Stimulated activated CD8-positive, alpha-beta memory T cell treated with anti-CD3 and anti-CD28 coated beads, Interleukin-7, amount 100 ng/mL, for 24 hours (primary cell): ENCODE measurements around the gene GNAS-AS1.
A peak's percentile ranks its signal among the peaks of the same experiment; 100 is the strongest.

Source experiments
- DNase-seq: peaks from one replicate; pipeline ENCODE4 v3.0.0-alpha.2; 2020; ENCODE audit warnings: low read depth

GNAS-AS1 gene

DNA sequence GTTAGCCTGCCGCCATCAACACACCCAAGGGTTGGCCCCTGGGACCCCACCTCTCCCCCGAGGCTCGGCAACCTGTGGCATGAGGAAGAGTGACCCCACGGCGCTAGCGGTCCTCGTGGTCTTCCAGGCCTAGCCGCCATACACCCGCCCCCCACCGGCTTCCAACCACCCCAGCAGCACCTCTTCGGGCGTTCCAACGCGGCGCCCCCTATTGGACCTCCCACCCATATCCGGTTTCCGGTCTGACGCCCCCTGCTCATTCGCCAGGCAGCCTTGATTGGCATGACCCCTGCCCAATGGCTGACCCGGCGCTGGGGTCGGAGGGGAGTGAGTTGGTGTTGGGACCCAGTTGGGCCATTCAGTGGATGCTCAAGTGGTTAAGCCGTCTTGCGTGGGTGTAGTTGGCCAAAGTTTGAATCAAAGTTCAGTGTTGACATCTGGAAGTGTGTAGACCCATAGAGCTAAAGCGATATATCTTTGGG, at the start of gene GNAS-AS1:
TSS of gene GNAS-AS1 (minus strand) at position 210 of the 482 bp plus-strand sequence.
- peak; percentile 68 for DNase-seq

GRCh38 chr20:58900397-58900796, 49.7 kb upstream of the GNAS-AS1 start:
- DNase-seq: no peak

DNA sequence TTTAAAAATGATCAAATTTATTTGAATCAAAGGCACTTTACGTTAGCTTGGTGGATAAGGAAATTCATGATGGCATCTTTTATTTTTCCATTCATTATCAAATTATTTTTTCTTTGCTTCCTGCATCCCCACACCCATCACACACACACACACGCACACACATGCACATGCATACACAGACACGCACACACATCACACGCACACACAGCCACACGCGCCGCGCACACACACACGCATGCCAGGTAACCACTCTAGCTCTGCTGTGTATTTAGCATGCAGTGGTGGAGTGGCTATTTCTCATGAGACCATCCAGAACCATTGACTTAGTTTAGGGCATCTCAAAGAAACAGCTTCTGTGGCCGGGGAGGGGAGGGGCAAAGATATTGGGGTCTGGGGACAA, 48.8 kb upstream of the GNAS-AS1 start:
- DNase-seq: no peak

- no peak for DNase-seq
Observed at GRCh38 chr20:58898629-58899408, 48.1 kb upstream of the GNAS-AS1 start.

- DNase-seq: no peak
Observed at GRCh38 chr20:58897488-58897887, 46.8 kb upstream of the GNAS-AS1 start.

GRCh38 chr20:58896820-58897219, 46.1 kb upstream of the GNAS-AS1 start:
- DNase-seq: no peak

- DNase-seq: no peak
Observed at GRCh38 chr20:58895448-58896180, 44.9 kb upstream of the GNAS-AS1 start.

- no peak for DNase-seq
Observed at GRCh38 chr20:58894652-58895447, 44.1 kb upstream of the GNAS-AS1 start.

- no peak for DNase-seq
Observed at GRCh38 chr20:58893355-58894120, 42.8 kb upstream of the GNAS-AS1 start.

DNA sequence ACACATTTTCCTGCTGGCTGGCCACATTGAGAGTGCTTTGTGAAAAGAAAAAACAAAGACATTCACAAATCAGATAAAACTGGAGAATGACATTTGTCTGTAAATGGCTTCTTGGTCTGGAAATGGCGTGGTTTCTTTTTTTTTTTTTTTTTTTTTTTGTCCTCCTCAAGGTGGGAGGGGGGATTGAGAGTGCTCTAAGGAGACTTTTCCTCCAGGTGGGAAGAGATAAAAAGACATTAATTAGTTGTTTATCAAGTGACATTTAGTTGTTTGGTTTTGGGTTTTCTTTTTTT, 42.2 kb upstream of the GNAS-AS1 start:
- DNase-seq: no peak

- DNase-seq: peak; percentile 58
Observed at GRCh38 chr20:58892141-58892931, 41.6 kb upstream of the GNAS-AS1 start.

DNA sequence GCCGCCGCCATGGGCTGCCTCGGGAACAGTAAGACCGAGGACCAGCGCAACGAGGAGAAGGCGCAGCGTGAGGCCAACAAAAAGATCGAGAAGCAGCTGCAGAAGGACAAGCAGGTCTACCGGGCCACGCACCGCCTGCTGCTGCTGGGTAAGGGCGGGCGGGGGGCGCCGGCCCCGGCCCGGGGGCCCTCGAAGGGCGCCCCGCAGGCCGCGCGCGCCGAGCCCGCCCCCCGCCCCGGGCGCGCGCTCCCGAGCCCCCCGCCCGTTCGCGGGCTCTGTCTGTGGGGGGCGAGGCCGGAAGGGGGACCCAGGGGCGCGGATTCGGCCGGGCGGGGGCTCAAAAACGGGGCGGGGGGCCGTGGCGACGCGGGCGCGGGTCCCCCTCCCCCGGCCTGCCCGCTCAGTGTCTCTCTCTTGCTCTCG, 41.0 kb upstream of the GNAS-AS1 start:
- no peak for DNase-seq

GRCh38 chr20:58891086-58891717, 40.5 kb upstream of the GNAS-AS1 start:
- DNase-seq: no peak

DNA sequence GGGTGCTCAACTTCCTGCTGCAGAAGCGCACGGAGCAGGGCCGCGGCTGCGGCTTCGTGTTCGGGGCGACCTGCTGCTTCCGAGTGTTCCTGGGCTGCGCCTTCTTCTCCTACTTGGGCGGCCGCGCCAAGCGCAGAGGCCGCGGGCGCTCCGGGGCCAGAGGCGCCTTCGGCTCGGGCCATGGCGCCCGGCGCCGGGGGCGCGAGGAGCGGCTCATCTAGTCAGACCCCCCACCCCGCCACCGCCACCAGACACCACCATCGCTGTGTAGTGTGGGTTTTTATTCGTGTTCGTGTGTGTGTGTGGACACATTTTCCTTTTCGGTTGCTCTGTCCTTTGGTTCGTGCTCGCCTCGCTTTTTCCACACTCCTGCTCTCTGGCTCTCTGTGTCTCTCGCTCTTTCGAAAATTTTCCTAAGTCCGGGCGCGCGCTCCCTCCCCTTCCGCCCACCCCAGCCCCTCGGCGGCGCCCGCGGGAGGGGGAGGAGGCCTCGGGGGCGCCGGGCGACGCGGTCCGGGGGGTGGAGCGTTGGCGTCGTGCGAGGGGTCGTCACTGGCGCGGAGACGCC, 39.9 kb upstream of the GNAS-AS1 start:
- peak; percentile 41 for DNase-seq

GRCh38 chr20:58889798-58890517, 39.3 kb upstream of the GNAS-AS1 start:
- no peak for DNase-seq

- DNase-seq: no peak
Observed at GRCh38 chr20:58889334-58889760, 38.6 kb upstream of the GNAS-AS1 start.

DNA sequence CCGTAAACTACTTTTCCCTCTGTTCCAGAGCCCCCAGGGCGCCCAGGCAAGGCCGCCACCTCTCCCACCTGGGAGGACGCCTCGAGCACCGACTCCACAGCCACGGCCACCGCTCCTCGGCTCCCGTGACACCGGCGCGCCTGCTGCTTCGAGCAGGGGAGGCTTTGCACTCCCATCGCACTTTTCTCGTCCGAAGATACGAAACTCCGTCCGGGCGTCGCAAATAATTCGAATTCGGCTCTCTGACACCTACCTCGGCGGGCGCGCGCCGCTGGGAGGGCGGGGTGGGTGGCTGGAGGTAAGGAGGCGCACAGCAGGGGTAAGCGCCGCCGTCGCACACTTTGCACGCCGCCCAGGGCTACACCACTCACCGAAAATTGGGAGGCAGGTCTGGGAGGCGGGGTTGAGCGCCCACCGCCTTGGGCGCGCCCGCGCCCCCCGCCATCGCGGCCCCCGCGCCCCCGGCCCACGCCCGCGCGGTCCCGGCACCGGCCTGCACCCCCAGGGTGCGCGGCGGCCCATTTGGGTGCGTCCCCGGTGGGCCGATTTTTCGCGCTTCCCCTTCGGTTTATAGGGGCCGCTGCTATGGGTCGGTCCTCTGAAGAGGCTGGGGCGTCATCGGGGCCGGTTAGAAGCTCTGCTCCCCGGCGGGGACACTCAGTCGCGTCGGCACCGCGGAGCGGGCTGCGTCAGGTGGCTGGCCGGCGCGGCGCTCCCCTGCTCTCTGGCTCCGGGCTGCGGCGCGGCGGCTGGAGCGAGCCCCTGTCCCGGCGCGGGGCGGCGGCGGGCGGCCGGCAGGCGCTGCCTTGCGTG, 38.0 kb upstream of the GNAS-AS1 start:
- DNase-seq: peak; percentile 65

DNA sequence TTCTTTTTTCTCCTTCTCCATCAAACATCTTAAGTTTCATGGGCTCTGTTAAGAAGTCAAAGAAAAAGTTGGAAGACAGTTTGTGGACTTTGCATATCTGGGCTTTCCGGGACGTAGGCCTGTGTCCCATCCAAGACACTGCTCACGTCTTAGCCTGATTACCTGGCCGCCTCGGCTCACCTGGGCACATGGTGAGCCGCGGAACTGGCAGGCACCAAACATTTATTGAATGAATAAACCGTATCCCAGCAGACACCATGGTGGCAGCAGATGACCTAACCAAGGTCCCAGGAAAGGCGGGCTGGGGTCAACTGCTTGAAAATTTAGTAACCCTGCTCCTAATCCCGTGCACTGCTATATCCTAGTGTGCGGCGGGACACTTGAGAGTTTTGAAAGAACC, 37.4 kb upstream of the GNAS-AS1 start:
- no peak for DNase-seq

DNA sequence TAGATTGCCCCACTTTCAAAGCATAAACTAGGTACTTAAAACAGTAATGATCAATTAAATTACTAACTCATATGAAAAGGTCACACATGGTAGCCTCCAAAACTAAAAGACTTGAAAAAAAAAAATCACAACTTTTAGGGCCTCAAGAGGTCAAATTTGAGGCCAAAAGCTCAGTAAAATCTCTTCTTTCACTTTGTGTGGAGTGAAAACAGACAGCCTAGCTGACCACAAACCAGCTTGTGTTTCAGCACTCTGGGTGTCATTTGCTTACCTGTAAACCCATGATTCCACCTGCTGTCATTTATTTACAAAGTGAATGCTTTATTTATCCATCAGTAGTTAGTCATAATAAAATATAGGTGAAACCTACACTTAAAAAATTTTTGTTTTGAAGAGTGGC, 35.8 kb upstream of the GNAS-AS1 start:
- no peak for DNase-seq
